ENCODE data around the gene LMOD1.

Gene LMOD1

GRCh38 chr1:201851949-201852348, 94.4 kb downstream of the LMOD1 start:
- DNase-seq, result no peak

- DNase-seq, result no peak
Observed at GRCh38 chr1:201850053-201850397, 96.3 kb downstream of the LMOD1 start.

- no peak for DNase-seq
Observed at GRCh38 chr1:201849372-201850052, 96.8 kb downstream of the LMOD1 start.

GRCh38 chr1:201848230-201848629, 98.1 kb downstream of the LMOD1 start:
- no peak for DNase-seq

DNA sequence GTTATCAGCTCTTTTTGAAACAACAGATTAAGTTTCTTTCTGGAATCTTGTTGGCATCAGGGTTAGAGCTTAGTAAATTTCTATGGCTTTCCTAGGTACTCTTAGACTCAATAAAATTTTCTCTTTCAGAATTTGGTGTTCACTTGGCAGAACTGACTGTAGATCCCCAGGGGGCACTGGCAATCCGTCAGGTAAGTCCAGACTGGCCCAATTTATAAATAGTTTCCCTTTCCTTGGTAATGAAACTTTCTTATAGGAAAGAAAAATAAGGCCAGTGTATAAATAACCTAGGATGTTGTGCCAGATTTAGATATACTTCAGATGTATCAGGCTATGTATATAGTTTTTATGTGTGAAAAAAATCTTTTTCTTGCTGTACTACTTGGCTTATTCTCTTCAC, 99.2 kb downstream of the LMOD1 start:
- DNase-seq, result no peak
